ACC112 (cell line): ENCODE measurements around the gene SENP7.
A peak's percentile ranks its signal among the peaks of the same experiment; 100 is the strongest.
"Not testable (repeated sequence)": the region's sequence is repeated elsewhere in the genome, so short reads cannot be mapped to it uniquely, and the experiment has no call there.

Experiments
- H2AFZ ChIP-seq: fragments of 200-600 bp; sonication (generic); one replicate; pipeline ENCODE4 v1.6.0; 2017; ENCODE audit warnings: antibody characterized with exemption, low read length; ENCODE audit not compliant: unreplicated experiment
- H3K27ac ChIP-seq: fragments of 200-600 bp; sonication (generic); 2 replicates; pipeline ENCODE4 v1.5.1; 2014; ENCODE audit warnings: low read depth, mild to moderate bottlenecking, antibody characterized with exemption, low read length, moderate library complexity
- H3K27me3 ChIP-seq: fragments of 200-600 bp; sonication (generic); 2 replicates; pipeline ENCODE4 v1.6.1; 2014; ENCODE audit warnings: mild to moderate bottlenecking, antibody characterized with exemption, low read length, moderate library complexity, mixed read lengths; ENCODE audit not compliant: insufficient read depth
- H3K36me3 ChIP-seq: fragments of 200-600 bp; sonication (generic); 2 replicates; pipeline ENCODE4 v1.6.1; 2016; ENCODE audit warnings: mild to moderate bottlenecking, antibody characterized with exemption, low read length, moderate library complexity, mixed read lengths; ENCODE audit not compliant: insufficient read depth
- H3K4me1 ChIP-seq: fragments of 200-600 bp; sonication (generic); one replicate; pipeline ENCODE4 v1.6.1; 2016; ENCODE audit warnings: low read length, mixed read lengths; ENCODE audit not compliant: insufficient read depth, unreplicated experiment, control insufficient read depth
- H3K4me3 ChIP-seq: fragments of 200-600 bp; sonication (generic); 2 replicates; pipeline ENCODE4 v1.5.1; 2014; ENCODE audit warnings: mild to moderate bottlenecking, low read depth, low read length
- H3K79me2 ChIP-seq: fragments of 200-600 bp; sonication (generic); one replicate; pipeline ENCODE4 v1.6.0; 2016; ENCODE audit warnings: low read length; ENCODE audit not compliant: control insufficient read depth, unreplicated experiment, insufficient read depth

Gene SENP7

GRCh38 chr3:101512646-101513418 lies at the start of gene SENP7:
Gene SENP7, minus strand, starts transcription at chr3:101513212. Its CDS starts 82 bp downstream, at chr3:101513130.
- Histone ChIP-seq H3K36me3 (no peaks in the 10 kb centered on the region), H3K27ac (peak within 1 kb of the TSS; percentile 89), H3K4me1 (peaks cover 8% of the 10 kb centered on the region), H3K4me3 (peak within 1 kb of the TSS; percentile 90), H3K79me2 (peaks cover 9% of the 10 kb centered on the region), H2AFZ (peak within 1 kb of the TSS; percentile 93), H3K27me3 (no peaks in the 10 kb centered on the region)

- H3K36me3 ChIP-seq: peaks cover 15% of the 10 kb centered on the region
- peaks cover under 1% of the 10 kb centered on the region; the same call in 1 of the 2 replicates for H3K27me3 ChIP-seq
- H3K79me2 ChIP-seq: peaks cover 40% of the 10 kb centered on the region
- H3K4me3 ChIP-seq: peak within 1 kb of the TSS; percentile 100
- peaks cover 17% of the 10 kb centered on the region for H3K4me1 ChIP-seq
- H3K27ac ChIP-seq: peak within 1 kb of the TSS; percentile 78
- peak within 1 kb of the TSS; percentile 80 for H2AFZ ChIP-seq
Observed at GRCh38 chr3:101561630-101562328, 48.8 kb upstream of the SENP7 start, which contains the start of gene TRMT10C. Gene TRMT10C, plus strand, starts transcription at chr3:101561868. Its CDS starts 2,914 bp downstream, at chr3:101564782.

- no peak overlapping the region for H3K27ac ChIP-seq
- peaks cover 15% of the 10 kb centered on the region; the same call in 1 of the 2 replicates for H3K27me3 ChIP-seq
Observed at GRCh38 chr3:101556064-101556463, 43.1 kb upstream of the SENP7 start.

GRCh38 chr3:101553381-101553780 lies 40.4 kb upstream of the SENP7 start:
- H3K36me3 ChIP-seq, H3K4me1 ChIP-seq, H3K4me3 ChIP-seq, H3K79me2 ChIP-seq, H3K27ac ChIP-seq, H2AFZ ChIP-seq: not testable (repeated sequence)
- H3K27me3 ChIP-seq: peaks cover 15% of the 10 kb centered on the region; the same call in 1 of the 2 replicates

More at GRCh38 chr3:101556064-101556463, 43.1 kb upstream of the SENP7 start:
- H2AFZ ChIP-seq: no peak overlapping the region
- peaks cover 3% of the 10 kb centered on the region for H3K4me1 ChIP-seq
- no peak overlapping the region for H3K4me3 ChIP-seq
- H3K36me3 ChIP-seq: no peaks in the 10 kb centered on the region
- H3K79me2 ChIP-seq: no peaks in the 10 kb centered on the region

- H3K27ac ChIP-seq, H2AFZ ChIP-seq, H3K79me2 ChIP-seq, H3K4me3 ChIP-seq, H3K4me1 ChIP-seq, H3K36me3 ChIP-seq: not testable (repeated sequence)
- peaks cover 12% of the 10 kb centered on the region; the same call in 1 of the 2 replicates for H3K27me3 ChIP-seq
Observed at GRCh38 chr3:101551359-101552081, 38.5 kb upstream of the SENP7 start.

GRCh38 chr3:101549473-101549872 lies 36.5 kb upstream of the SENP7 start:
- Histone ChIP-seq H3K27ac (no peak overlapping the region), H3K79me2 (no peaks in the 10 kb centered on the region), H3K4me3 (no peak overlapping the region), H3K27me3 (no peaks in the 10 kb centered on the region), H2AFZ (no peak overlapping the region), H3K4me1 (no peaks in the 10 kb centered on the region), H3K36me3 (no peaks in the 10 kb centered on the region)

GRCh38 chr3:101548527-101549105 lies 35.6 kb upstream of the SENP7 start:
- Histone ChIP-seq H3K4me3 (no peak overlapping the region), H3K27ac (no peak overlapping the region), H3K27me3 (no peaks in the 10 kb centered on the region), H2AFZ (no peak overlapping the region), H3K36me3 (no peaks in the 10 kb centered on the region), H3K4me1 (no peaks in the 10 kb centered on the region), H3K79me2 (no peaks in the 10 kb centered on the region)

- H3K27me3 ChIP-seq: no peaks in the 10 kb centered on the region
- no peak overlapping the region for H2AFZ ChIP-seq
- H3K4me1 ChIP-seq: no peaks in the 10 kb centered on the region
- no peaks in the 10 kb centered on the region for H3K36me3 ChIP-seq
- no peaks in the 10 kb centered on the region for H3K79me2 ChIP-seq
- no peak overlapping the region for H3K4me3 ChIP-seq
- H3K27ac ChIP-seq: no peak overlapping the region
Observed at GRCh38 chr3:101544161-101544850, 31.3 kb upstream of the SENP7 start.

- Histone ChIP-seq H3K27me3 (no peaks in the 10 kb centered on the region), H2AFZ (no peak overlapping the region)
Observed at GRCh38 chr3:101542957-101543356, 29.9 kb upstream of the SENP7 start.

GRCh38 chr3:101536955-101537354 lies 23.9 kb upstream of the SENP7 start:
- not testable (repeated sequence) for H3K79me2 ChIP-seq, H2AFZ ChIP-seq, H3K27ac ChIP-seq, H3K4me3 ChIP-seq, H3K4me1 ChIP-seq, H3K36me3 ChIP-seq
- peaks cover 11% of the 10 kb centered on the region; the same call in 1 of the 2 replicates for H3K27me3 ChIP-seq

More at GRCh38 chr3:101542957-101543356, 29.9 kb upstream of the SENP7 start:
- Histone ChIP-seq H3K36me3 (no peaks in the 10 kb centered on the region), H3K79me2 (no peaks in the 10 kb centered on the region), H3K27ac (no peak overlapping the region), H3K4me3 (no peak overlapping the region), H3K4me1 (no peaks in the 10 kb centered on the region)
